NCI-H128 (cell line): Measurements from ENCODE around the gene KSR2.
"Not testable (repeated sequence)": the region's sequence is repeated elsewhere in the genome, so short reads cannot be mapped to it uniquely, and the experiment has no call there.

Experiments used
- DNase-seq: peaks from one replicate; lab custom pipeline; 2025; ENCODE audit not compliant: unreplicated experiment; lab: John Stamatoyannopoulos, UW

The KSR2 gene

GRCh38 chr12:117827660-117828059, 141.1 kb downstream of the KSR2 start:
- DNase-seq: no peak

- no peak for DNase-seq
These were observed 143.0 kb downstream of the KSR2 start for GRCh38 chr12:117825827-117826226.

- DNase-seq: no peak
These were observed 147.2 kb downstream of the KSR2 start for GRCh38 chr12:117821480-117822175.

- DNase-seq: no peak
These were observed 148.4 kb downstream of the KSR2 start for GRCh38 chr12:117820216-117820907.

GRCh38 chr12:117819160-117819559, 149.6 kb downstream of the KSR2 start:
- no peak for DNase-seq

GRCh38 chr12:117818400-117818799, 150.4 kb downstream of the KSR2 start:
- no peak for DNase-seq

- DNase-seq: no peak
These were observed 159.3 kb downstream of the KSR2 start for GRCh38 chr12:117809509-117809908.

GRCh38 chr12:117807946-117808345, 160.8 kb downstream of the KSR2 start:
- DNase-seq: no peak

GRCh38 chr12:117807355-117807754, 161.4 kb downstream of the KSR2 start:
- no peak for DNase-seq

- no peak for DNase-seq
These were observed 162.9 kb downstream of the KSR2 start for GRCh38 chr12:117805865-117806264.

GRCh38 chr12:117803001-117803400, 165.8 kb downstream of the KSR2 start:
- DNase-seq: no peak

- not testable (repeated sequence) for DNase-seq
These were observed 168.1 kb downstream of the KSR2 start for GRCh38 chr12:117800711-117801110.

GRCh38 chr12:117797202-117797601, 171.6 kb downstream of the KSR2 start:
- DNase-seq: no peak

GRCh38 chr12:117792877-117793424, 175.8 kb downstream of the KSR2 start:
- DNase-seq: no peak

GRCh38 chr12:117792471-117792870, 176.3 kb downstream of the KSR2 start:
- no peak for DNase-seq

- DNase-seq: no peak
These were observed 177.8 kb downstream of the KSR2 start for GRCh38 chr12:117790948-117791347.

GRCh38 chr12:117790198-117790597, 178.6 kb downstream of the KSR2 start:
- DNase-seq: no peak

- DNase-seq: no peak
These were observed 179.4 kb downstream of the KSR2 start for GRCh38 chr12:117789195-117789912.

GRCh38 chr12:117778656-117779055, 190.1 kb downstream of the KSR2 start:
- no peak for DNase-seq

GRCh38 chr12:117774941-117775775, 193.6 kb downstream of the KSR2 start:
- no peak for DNase-seq

- no peak for DNase-seq
These were observed 199.9 kb downstream of the KSR2 start for GRCh38 chr12:117768860-117769259.
